GM12878 (cell line): ENCODE results near the gene GCFC2. TPM values are rescaled to one million over a fixed set of nuclear protein-coding genes. Genes with fewer than 3 reads are reported as not detected.

Experiments
- ATAC-seq: fragments of 200-7000 bp; cut with Tn5 transposase; 3 replicates; pipeline ENCODE4 v1.9.1; 2020; ENCODE audit warnings: mild to moderate bottlenecking, moderate library complexity
- BruUV-seq: library from RNA; stranded (reverse); fragments of 400-500 nt; replicated peaks from 2 replicates; lab custom pipeline; 2021; lab: Mats Ljungman, UMichigan
- CTCF ChIA-PET: fragments of 300-600 bp; sonication (Branson Sonifier 250); formaldehyde crosslinking; extraction: SDS; loops from one replicate; lab custom pipeline; 2021; ENCODE audit warnings: inconsistent platforms; lab: Yijun Ruan, JAX
- POLR2A ChIA-PET: fragments of 350-600 bp; formaldehyde crosslinking; extraction: SDS; loops from one replicate; lab custom pipeline; 2021; ENCODE audit warnings: inconsistent platforms; lab: Charles Lee
- RAD21 ChIA-PET: fragments of 300-600 bp; sonication (Branson Sonifier 250); formaldehyde crosslinking; loops from one replicate; lab custom pipeline; 2023; ENCODE audit warnings: antibody characterized with exemption; ENCODE audit not compliant: unreplicated experiment; lab: Charles Lee
- SMC1A ChIA-PET: fragments of 300-600 bp; sonication (Branson Sonifier 250); formaldehyde crosslinking; loops from one replicate; lab custom pipeline; 2023; ENCODE audit not compliant: unreplicated experiment, uncharacterized antibody; lab: Charles Lee
- DNase-seq: peaks from one replicate; pipeline ENCODE4 v3.0.0-alpha.2; 2011; ENCODE audit warnings: low read depth, low spot score
- FAIRE-seq: peaks from 3 replicates; lab custom pipeline; 2011; peaks lifted over from hg19 to GRCh38; lab: Jason Lieb, UNC
- H2AFZ ChIP-seq: 2 replicates; pipeline ENCODE4 v1.6.0; 2011; ENCODE audit warnings: low read depth, low read length, control low read depth; ENCODE audit not compliant: control insufficient read depth
- H3K27ac ChIP-seq: 2 replicates; pipeline ENCODE4 v1.5.1; 2011; ENCODE audit warnings: control low read depth; ENCODE audit not compliant: control insufficient read depth, insufficient read depth
- H3K27me3 ChIP-seq, 2 experiments: replicated peaks in 1 of 2; 2 replicates each; pipeline versions ENCODE4 v1.6.0 to v1.6.1; 2011; ENCODE audit warnings: low read length in 1 of 2; ENCODE audit not compliant: control insufficient read depth in 2 of 2, insufficient read depth in 2 of 2
- H3K36me3 ChIP-seq, 2 experiments: 2 replicates each; pipeline ENCODE4 v1.5.1; 2011; ENCODE audit warnings: low read length in 1 of 2; ENCODE audit not compliant: control insufficient read depth in 2 of 2, insufficient read depth in 2 of 2
- H3K4me1 ChIP-seq: 2 replicates; pipeline ENCODE4 v1.6.1; 2011; ENCODE audit warnings: mild to moderate bottlenecking, low read length, moderate library complexity, mixed read lengths; ENCODE audit not compliant: control insufficient read depth, insufficient read depth
- H3K4me2 ChIP-seq: 2 replicates; pipeline ENCODE4 v1.6.0; 2011; ENCODE audit warnings: control low read depth; ENCODE audit not compliant: control insufficient read depth, insufficient read depth
- H3K4me3 ChIP-seq: fragments of 200-600 bp; sonication (generic); 2 replicates; pipeline ENCODE4 v1.5.1; 2016
- H3K79me2 ChIP-seq: 2 replicates; pipeline ENCODE4 v1.6.0; 2011; ENCODE audit warnings: low read length; ENCODE audit not compliant: control insufficient read depth, insufficient read depth
- H3K9ac ChIP-seq: 2 replicates; pipeline ENCODE4 v1.8.0; 2011; ENCODE audit warnings: low read length, control low read depth, mixed read lengths; ENCODE audit not compliant: control insufficient read depth, insufficient read depth
- H3K9me3 ChIP-seq: replicated peaks from 3 replicates; pipeline ENCODE4 v1.5.1; 2011; ENCODE audit warnings: mild to moderate bottlenecking, low read length; ENCODE audit not compliant: control insufficient read depth, insufficient read depth
- H4K20me1 ChIP-seq: 2 replicates; pipeline ENCODE4 v1.6.0; 2011; ENCODE audit not compliant: control insufficient read depth, insufficient read depth
- BHLHE40 ChIP-seq, 2 experiments: fragments of 450-650 bp in 1 of 2; IDR thresholded peaks; 2 replicates each; pipeline ENCODE4 v1.6.1; 2011 to 2017; ENCODE audit warnings: low read depth in 2 of 2, borderline replicate concordance in 1 of 2, improper control_type of control experiment in 1 of 2, low read length in 1 of 2, mild to moderate bottlenecking in 1 of 2
- CEBPB ChIP-seq, 2 experiments: fragments of 150-350 bp in 1 of 2; IDR thresholded peaks; 2 replicates each; pipeline ENCODE4 v1.6.1; 2012 to 2014; ENCODE audit warnings: low read depth in 2 of 2, low read length in 2 of 2, borderline replicate concordance in 1 of 2, inconsistent platforms in 1 of 2
- CREB1 ChIP-seq: IDR thresholded peaks from 2 replicates; pipeline ENCODE4 v1.6.1; 2012; ENCODE audit warnings: low read depth, mild to moderate bottlenecking, inconsistent platforms
- CTCF ChIP-seq, 3 experiments: IDR thresholded peaks in 2 of 3; conservative IDR thresholded peaks in 1 of 3; 2 replicates each; pipeline ENCODE4 v1.5.1; 2011; ENCODE audit warnings: low read depth in 3 of 3, low read length in 3 of 3, mild to moderate bottlenecking in 3 of 3, control low read depth in 2 of 3, moderate library complexity in 2 of 3, inconsistent platforms in 1 of 3, mixed read lengths in 1 of 3; ENCODE audit not compliant: control insufficient read depth in 2 of 3, insufficient read depth in 1 of 3; ENCODE audit errors: extremely low read depth in 1 of 3
- ELK1 ChIP-seq: IDR thresholded peaks from 2 replicates; pipeline ENCODE4 v1.6.1; 2012; ENCODE audit warnings: low read depth, low read length, improper control_type of control experiment
- FOXM1 ChIP-seq: IDR thresholded peaks from 2 replicates; pipeline ENCODE4 v1.6.1; 2012; ENCODE audit warnings: low read depth, mild to moderate bottlenecking, inconsistent platforms, low read length, moderate library complexity
- IRF3 ChIP-seq: fragments of 450-650 bp; IDR thresholded peaks from 2 replicates; pipeline ENCODE4 v1.6.1; 2014; ENCODE audit warnings: mild to moderate bottlenecking
- KAT2A ChIP-seq: conservative IDR thresholded peaks from 2 replicates; pipeline ENCODE4 v1.6.1; 2011; ENCODE audit warnings: low read depth, low read length; ENCODE audit not compliant: control insufficient read depth
- KLF5 ChIP-seq: fragments of 450-650 bp; IDR thresholded peaks from 2 replicates; pipeline ENCODE4 v1.6.1; 2014; ENCODE audit warnings: mild to moderate bottlenecking; ENCODE audit not compliant: partially characterized antibody
- MEF2A ChIP-seq: IDR thresholded peaks from 2 replicates; pipeline ENCODE4 v1.6.1; 2011; ENCODE audit warnings: low read depth, mild to moderate bottlenecking, low read length, moderate library complexity; ENCODE audit not compliant: insufficient read depth
- NBN ChIP-seq: fragments of 450-650 bp; IDR thresholded peaks from 2 replicates; pipeline ENCODE4 v1.6.1; 2016
- RFX5 ChIP-seq: IDR thresholded peaks from 2 replicates; pipeline ENCODE4 v1.6.1; 2011; ENCODE audit warnings: low read depth, low read length, improper control_type of control experiment
- SMARCA5 ChIP-seq: fragments of 450-650 bp; IDR thresholded peaks from 2 replicates; pipeline ENCODE4 v1.6.1; 2017; ENCODE audit warnings: mild to moderate bottlenecking
- SUPT20H ChIP-seq: IDR thresholded peaks from 2 replicates; pipeline ENCODE4 v1.6.1; 2011; ENCODE audit warnings: low read depth, mild to moderate bottlenecking, low read length, moderate library complexity, borderline replicate concordance; ENCODE audit not compliant: control insufficient read depth
- ZNF384 ChIP-seq: IDR thresholded peaks from 2 replicates; pipeline ENCODE4 v1.6.1; 2012; ENCODE audit warnings: low read depth, mild to moderate bottlenecking, low read length, improper control_type of control experiment, borderline replicate concordance
- WGBS: methylation state at CpG from one replicate; pipeline ENCODE4 v1.1.6; 2016; ENCODE audit warnings: low lambda C conversion rate; ENCODE audit not compliant: insufficient replicate concordance, insufficient coverage; ENCODE audit errors: missing lambda C conversion rate; 5-methylcytosine and 5-hydroxymethylcytosine counted together
- in situ Hi-C: fragments of 300-500 bp; cut with MboI; formaldehyde crosslinking; loops from 9 replicates; pipeline ENCODE4 v1.14.3; 2018; ENCODE audit warnings: mixed read lengths
- intact Hi-C: fragments of 100-400 bp; cut with micrococcal nuclease; formaldehyde crosslinking; loops from one replicate; pipeline ENCODE4 v1.14.2; 2022; ENCODE audit not compliant: unreplicated experiment
- polyA plus RNA-seq, 11 experiments: library from polyadenylated mRNA; depleted of rRNA in 4 of 11; unstranded in 6 of 11; stranded (reverse) in 5 of 11; fragments of >200 nt; fragmentation: Nextera tagmentation in 4 of 11; fragmentation: Illumina TruSeq in 1 of 11; extraction: Ambion mirVana in 4 of 11; extraction: Trizol in 1 of 11; gene quantifications; 1 replicate in 1 of 11; 2 replicates in 10 of 11; pipeline versions ENCODE4 v1.2.1 to v1.2.3, GENCODE V29; 2011 to 2016; ENCODE audit warnings: inconsistent platforms in 2 of 11, missing spikeins in 2 of 11, low read depth in 1 of 11
- total RNA-seq, 4 experiments: library from RNA; depleted of rRNA in 3 of 4; stranded (reverse); fragments of >200 nt in 3 of 4; fragmentation: Illumina TruSeq in 1 of 4; extraction: Trizol in 1 of 4; gene quantifications; 2 replicates each; pipeline versions ENCODE4 v1.2.1 to v1.2.3, GENCODE V29; 2013 to 2021

Gene GCFC2
- total and polyA plus RNA-seq, 10 of the 15 experiments (the other 5 are each of a cell fraction or from before 2014, with no cell fraction given): 15.5 to 36.5 (median 27.4) TPM

- in situ Hi-C loops: no loop called here
These were observed 66.7 kb downstream of the GCFC2 start for GRCh38 chr2:75643980-75644379.

More at GRCh38 chr2:75643980-75644379, 66.7 kb downstream of the GCFC2 start:
- BruUV-seq: no TSS peak
- H3K9me3 ChIP-seq: no peaks in the 10 kb centered on the region
- no peak overlapping the region for H3K9ac ChIP-seq
- no peaks in the 10 kb centered on the region for H3K36me3 ChIP-seq
- no peak overlapping the region for H3K4me2 ChIP-seq
- H3K4me1 ChIP-seq: no peaks in the 10 kb centered on the region
- no peak overlapping the region for H2AFZ ChIP-seq
- H3K4me3 ChIP-seq: no peak overlapping the region
- H3K27me3 ChIP-seq: no peaks in the 10 kb centered on the region
- ChIA-PET CTCF (interaction anchor here (0.6 to 5.8 kb wide), 4 partner anchors 11 to 33 kb away, joined by 3 to 49 read pairs (median 4); no protein-coding TSS in a partner anchor), POLR2A (no interaction called here), SMC1A (interaction anchor here (1.2 to 1.5 kb wide), 3 partner anchors 21 to 64 kb away, joined by 3 to 5 read pairs (median 4); no protein-coding TSS in a partner anchor), RAD21 (no interaction called here)
- WGBS: 92% methylated on average over 1 of the region's 1 CpG
- TF ChIP-seq CEBPB (IDR thresholded peaks at IDR 0.05; ENCODE audit: borderline replicate concordance in 1 of 2, low read depth in 2 of 2, low read length in 2 of 2): no peak
- TF ChIP-seq ZNF384: no peak
- no peak for TF ChIP-seq RFX5
- TF ChIP-seq IRF3: no peak
- TF ChIP-seq NBN: no peak
- TF ChIP-seq FOXM1: no peak
- TF ChIP-seq ELK1: no peak
- TF ChIP-seq BHLHE40 (IDR thresholded peaks at IDR 0.05; ENCODE audit: borderline replicate concordance in 1 of 2, low read depth in 2 of 2, low read length in 1 of 2): no peak
- TF ChIP-seq SMARCA5: no peak
- no peak for TF ChIP-seq KLF5
- no peak for TF ChIP-seq CTCF (IDR thresholded peaks at IDR 0.05 in 2 of 3, conservative IDR thresholded peaks at IDR 0.05 in 1 of 3; ENCODE audit: control insufficient read depth in 2 of 3, extremely low read depth in 1 of 3, insufficient read depth in 1 of 3, low read depth in 3 of 3, low read length in 3 of 3)
- no peak for TF ChIP-seq KAT2A
- no peak for TF ChIP-seq SUPT20H
- TF ChIP-seq CREB1: no peak
- TF ChIP-seq MEF2A: no peak
- no peak overlapping the region for H3K27ac ChIP-seq
- no peak for FAIRE-seq
- no peak for DNase-seq
- intact Hi-C loops: no loop called here
- no peaks in the 10 kb centered on the region for H4K20me1 ChIP-seq
- peaks cover 21% of the 10 kb centered on the region for H3K79me2 ChIP-seq
- no peak for ATAC-seq
